ENCODE data around the gene FOXJ3.

Gene FOXJ3

GRCh38 chr1:42264511-42265190 is 70.4 kb downstream of the FOXJ3 start:
- no peaks in the 10 kb centered on the region for H3F3A ChIP-seq (ENCODE audit: control insufficient read depth, insufficient read depth)
- no peaks in the 10 kb centered on the region for H3K27me3 ChIP-seq (ENCODE audit: control insufficient read depth, low read length)
- H3K36me3 ChIP-seq (ENCODE audit: control insufficient read depth, low read length) = peaks cover 36% of the 10 kb centered on the region
- H3K79me2 ChIP-seq (ENCODE audit: control insufficient read depth, low read length) = peaks cover 63% of the 10 kb centered on the region
- no peak overlapping the region for H3K4me3 ChIP-seq (ENCODE audit: low read length)
- H3K9me3 ChIP-seq (ENCODE audit: control insufficient read depth, insufficient read depth, low read length) = no peaks in the 10 kb centered on the region
- H3K4me1 ChIP-seq (ENCODE audit: control insufficient read depth, low read length) = peaks cover 26% of the 10 kb centered on the region
- H4K20me1 ChIP-seq (ENCODE audit: control insufficient read depth, insufficient read depth, low read depth, low read length) = peaks cover 9% of the 10 kb centered on the region; the same call in 1 of the 2 replicates
- TF ChIP-seq, protein P1, sequence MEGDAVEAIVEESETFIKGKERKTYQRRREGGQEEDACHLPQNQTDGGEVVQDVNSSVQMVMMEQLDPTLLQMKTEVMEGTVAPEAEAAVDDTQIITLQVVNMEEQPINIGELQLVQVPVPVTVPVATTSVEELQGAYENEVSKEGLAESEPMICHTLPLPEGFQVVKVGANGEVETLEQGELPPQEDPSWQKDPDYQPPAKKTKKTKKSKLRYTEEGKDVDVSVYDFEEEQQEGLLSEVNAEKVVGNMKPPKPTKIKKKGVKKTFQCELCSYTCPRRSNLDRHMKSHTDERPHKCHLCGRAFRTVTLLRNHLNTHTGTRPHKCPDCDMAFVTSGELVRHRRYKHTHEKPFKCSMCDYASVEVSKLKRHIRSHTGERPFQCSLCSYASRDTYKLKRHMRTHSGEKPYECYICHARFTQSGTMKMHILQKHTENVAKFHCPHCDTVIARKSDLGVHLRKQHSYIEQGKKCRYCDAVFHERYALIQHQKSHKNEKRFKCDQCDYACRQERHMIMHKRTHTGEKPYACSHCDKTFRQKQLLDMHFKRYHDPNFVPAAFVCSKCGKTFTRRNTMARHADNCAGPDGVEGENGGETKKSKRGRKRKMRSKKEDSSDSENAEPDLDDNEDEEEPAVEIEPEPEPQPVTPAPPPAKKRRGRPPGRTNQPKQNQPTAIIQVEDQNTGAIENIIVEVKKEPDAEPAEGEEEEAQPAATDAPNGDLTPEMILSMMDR (IDR thresholded peaks at IDR 0.05; ENCODE audit: low read depth, low read length, poor library complexity, severe bottlenecking) = no peak
- no peak for TF ChIP-seq EZH2phosphoT487 (IDR thresholded peaks at IDR 0.05; ENCODE audit: borderline replicate concordance, low read length)
- H3K9me2 ChIP-seq (replicated peaks; ENCODE audit: control insufficient read depth, low read length) = no peaks in the 10 kb centered on the region
- no peak overlapping the region for H3K4me2 ChIP-seq (ENCODE audit: low read length)
- H3K27ac ChIP-seq (ENCODE audit: low read depth, low read length) = no peak overlapping the region

- Histone ChIP-seq H3K9me2 (replicated peaks; ENCODE audit: control insufficient read depth, low read length) (no peaks in the 10 kb centered on the region), H3K27ac (ENCODE audit: low read depth, low read length) (no peak overlapping the region), H3K4me2 (ENCODE audit: low read length) (no peak overlapping the region), H4K20me1 (ENCODE audit: control insufficient read depth, insufficient read depth, low read depth, low read length) (peaks cover 9% of the 10 kb centered on the region; the same call in 1 of the 2 replicates), H3K27me3 (ENCODE audit: control insufficient read depth, low read length) (no peaks in the 10 kb centered on the region), H3K4me3 (ENCODE audit: low read length) (no peak overlapping the region), H3K9me3 (ENCODE audit: control insufficient read depth, insufficient read depth, low read length) (no peaks in the 10 kb centered on the region), H3K79me2 (ENCODE audit: control insufficient read depth, low read length) (peaks cover 63% of the 10 kb centered on the region), H3K36me3 (ENCODE audit: control insufficient read depth, low read length) (peaks cover 43% of the 10 kb centered on the region), H3F3A (ENCODE audit: control insufficient read depth, insufficient read depth) (no peaks in the 10 kb centered on the region), H3K4me1 (ENCODE audit: control insufficient read depth, low read length) (peaks cover 26% of the 10 kb centered on the region)
- TF ChIP-seq, protein P1 (IDR thresholded peaks at IDR 0.05; ENCODE audit: low read depth, low read length, poor library complexity, severe bottlenecking) = no peak
- TF ChIP-seq EZH2phosphoT487 (IDR thresholded peaks at IDR 0.05; ENCODE audit: borderline replicate concordance, low read length) = no peak
Observed at GRCh38 chr1:42263019-42263418, 72.0 kb downstream of the FOXJ3 start.

- peaks cover 50% of the 10 kb centered on the region for H3K36me3 ChIP-seq (ENCODE audit: control insufficient read depth, low read length)
- H3K79me2 ChIP-seq (ENCODE audit: control insufficient read depth, low read length) = peaks cover 65% of the 10 kb centered on the region
- H3K4me3 ChIP-seq (ENCODE audit: low read length) = no peak overlapping the region
- H3F3A ChIP-seq (ENCODE audit: control insufficient read depth, insufficient read depth) = no peaks in the 10 kb centered on the region
- no peaks in the 10 kb centered on the region for H3K27me3 ChIP-seq (ENCODE audit: control insufficient read depth, low read length)
- peaks cover 21% of the 10 kb centered on the region for H3K4me1 ChIP-seq (ENCODE audit: control insufficient read depth, low read length)
- no peak for TF ChIP-seq EZH2phosphoT487 (IDR thresholded peaks at IDR 0.05; ENCODE audit: borderline replicate concordance, low read length)
- TF ChIP-seq, protein P1 (IDR thresholded peaks at IDR 0.05; ENCODE audit: low read depth, low read length, poor library complexity, severe bottlenecking) = no peak
- no peak overlapping the region for H3K27ac ChIP-seq (ENCODE audit: low read depth, low read length)
- no peak overlapping the region for H3K4me2 ChIP-seq (ENCODE audit: low read length)
- H3K9me3 ChIP-seq (ENCODE audit: control insufficient read depth, insufficient read depth, low read length) = no peaks in the 10 kb centered on the region
- no peaks in the 10 kb centered on the region for H3K9me2 ChIP-seq (replicated peaks; ENCODE audit: control insufficient read depth, low read length)
- 0 out of 2 replicates have a peak, but pooled peaks cover 5% of the 10 kb centered on the region for H4K20me1 ChIP-seq (ENCODE audit: control insufficient read depth, insufficient read depth, low read depth, low read length)
Observed at GRCh38 chr1:42260376-42261070, 74.5 kb downstream of the FOXJ3 start.

Measured in DOHH2 (cell line).